D341Med (cell line): ENCODE data around the gene L1CAM.

ENCODE experiments used
- DNase-seq: peaks from one replicate; pipeline ENCODE4 v3.0.0; 2012; ENCODE audit warnings: low spot score

Gene L1CAM

GRCh38 chrX:153862369-153863250, 23.4 kb downstream of the L1CAM start:
- no peak for DNase-seq

- no peak for DNase-seq
Observed at GRCh38 chrX:153861733-153862310, 24.2 kb downstream of the L1CAM start.

GRCh38 chrX:153861151-153861550, 24.8 kb downstream of the L1CAM start:
- DNase-seq, result no peak

- DNase-seq, result no peak
Observed at GRCh38 chrX:153857348-153857903, 28.5 kb downstream of the L1CAM start.

GRCh38 chrX:153854702-153855101, 31.3 kb downstream of the L1CAM start:
- DNase-seq, result no peak

GRCh38 chrX:153853902-153854267, 32.1 kb downstream of the L1CAM start:
- no peak for DNase-seq

GRCh38 chrX:153853180-153853901, 32.6 kb downstream of the L1CAM start:
- DNase-seq, result no peak

- DNase-seq, result no peak
Observed at GRCh38 chrX:153851981-153852380, 34.0 kb downstream of the L1CAM start.

- no peak for DNase-seq
Observed at GRCh38 chrX:153848325-153848724, 37.6 kb downstream of the L1CAM start.

GRCh38 chrX:153845842-153846241, 40.1 kb downstream of the L1CAM start:
- DNase-seq, result no peak

- no peak for DNase-seq
Observed at GRCh38 chrX:153845195-153845594, 40.8 kb downstream of the L1CAM start.

- no peak for DNase-seq
Observed at GRCh38 chrX:153844509-153845082, 41.4 kb downstream of the L1CAM start.

GRCh38 chrX:153836921-153837320, 49.1 kb downstream of the L1CAM start:
- DNase-seq, result no peak

GRCh38 chrX:153832728-153833127, 53.2 kb downstream of the L1CAM start:
- DNase-seq, result no peak

GRCh38 chrX:153831429-153832150, 54.4 kb downstream of the L1CAM start:
- no peak for DNase-seq

- DNase-seq, result peak; percentile 71
Observed at GRCh38 chrX:153830640-153831428, 55.1 kb downstream of the L1CAM start.

GRCh38 chrX:153829799-153830639, 56.0 kb downstream of the L1CAM start, which contains the start of gene PDZD4:
TSS of gene PDZD4 (minus strand) at chrX:153830544. CDS start at chrX:153830298, 246 bp downstream.
- peak; percentile 52 for DNase-seq

GRCh38 chrX:153829549-153829798, 56.5 kb downstream of the L1CAM start:
- no peak for DNase-seq

- no peak for DNase-seq
Observed at GRCh38 chrX:153828723-153829548, 57.0 kb downstream of the L1CAM start.
